ENCODE measurements around the gene RAX2. TPM values are rescaled to one million over a fixed set of nuclear protein-coding genes. Genes with fewer than 3 reads are reported as not detected.

RAX2 gene
- total RNA-seq, 120 experiments from 2014 or later, result 0.16 to 2.6 (median 0.31) TPM; not detected in 85

Other genes with a start within 250 kb of the RAX2 start
- 10 to 100 TPM in 3 of 120 experiments, 1 to 10 TPM in 117; 1.0 to 11.2 (median 4.6) TPM for gene TEKTIP1, start 233.1 kb downstream of the RAX2 start, total RNA-seq
- 100 to 1,000 TPM in 14 of 120 experiments, 10 to 100 TPM in 106; 54.9 to 119 (median 77.6) TPM for gene MFSD12, start 214.6 kb downstream of the RAX2 start, total RNA-seq
- 10 to 100 TPM; 10.1 to 58.3 (median 26.2) TPM for gene HMG20B, start 199.3 kb downstream of the RAX2 start, total RNA-seq
- 1 to 10 TPM in 27 of 120 experiments, under 1 TPM in 93; 0.13 to 1.7 (median 0.63) TPM for gene GIPC3, start 186.8 kb downstream of the RAX2 start, total RNA-seq
- gene TBXA2R, start 165.4 kb downstream of the RAX2 start, total RNA-seq, result 1 to 10 TPM in 80 of 120 experiments, under 1 TPM in 40; 0.36 to 2.7 (median 1.4) TPM
- 10 to 100 TPM; 18.8 to 43.6 (median 24.6) TPM for gene CACTIN, start 145.4 kb downstream of the RAX2 start, total RNA-seq
- 100 to 1,000 TPM in 105 of 120 experiments, 10 to 100 TPM in 15; 52.4 to 207 (median 126) TPM for gene PIP5K1C, start 71.8 kb downstream of the RAX2 start, total RNA-seq
- gene TJP3, start 63.8 kb downstream of the RAX2 start, total RNA-seq, result 1 to 10 TPM in 12 of 120 experiments, under 1 TPM in 19, not detected in 89; 0.14 to 4.5 (median 0.81) TPM
- gene APBA3, start 10.5 kb downstream of the RAX2 start, total RNA-seq, result 10 to 100 TPM; 12.2 to 49.7 (median 26.9) TPM
- gene MRPL54, start 9.5 kb downstream of the RAX2 start, total RNA-seq, result 10 to 100 TPM; 21.6 to 65.1 (median 45.6) TPM
- 10 to 100 TPM; 16.3 to 77.5 (median 53.2) TPM for gene MATK, start 14.2 kb upstream of the RAX2 start, total RNA-seq
- gene ZFR2, start 96.8 kb upstream of the RAX2 start, total RNA-seq, result 10 to 100 TPM; 10.4 to 56.0 (median 28.2) TPM
- 100 to 1,000 TPM in 114 of 120 experiments, 10 to 100 TPM in 6; 54.5 to 223 (median 149) TPM for gene ATCAY, start 108.5 kb upstream of the RAX2 start, total RNA-seq
- gene NMRK2, start 160.8 kb upstream of the RAX2 start, total RNA-seq, result 1 to 10 TPM in 2 of 120 experiments, under 1 TPM in 9, not detected in 109; 0.36 to 1.5 (median 0.75) TPM
- 10 to 100 TPM; 47.9 to 98.2 (median 67.8) TPM for gene DAPK3, start 198.9 kb upstream of the RAX2 start, total RNA-seq
- gene EEF2, start 213.2 kb upstream of the RAX2 start, total RNA-seq, result 1,000 to 10,000 TPM in 114 of 120 experiments, 100 to 1,000 TPM in 6; 863 to 1,554 (median 1,176) TPM
- 10 to 100 TPM; 24.8 to 57.8 (median 38.6) TPM for gene PIAS4, start 235.5 kb upstream of the RAX2 start, total RNA-seq

All from dorsolateral prefrontal cortex (tissue), 118 donors.